HG03439 (cell line): ENCODE data around the gene DUS1L.

Experiments
- ATAC-seq: cut with Tn5 transposase; IDR thresholded peaks from one replicate; pipeline ENCODE4 v1.9.1; 2021; ENCODE audit warnings: mild to moderate bottlenecking, moderate library complexity; ENCODE audit not compliant: unreplicated experiment

The DUS1L gene

GRCh38 chr17:82056729-82057621, 8.6 kb downstream of the DUS1L start:
- ATAC-seq, result no peak

DNA sequence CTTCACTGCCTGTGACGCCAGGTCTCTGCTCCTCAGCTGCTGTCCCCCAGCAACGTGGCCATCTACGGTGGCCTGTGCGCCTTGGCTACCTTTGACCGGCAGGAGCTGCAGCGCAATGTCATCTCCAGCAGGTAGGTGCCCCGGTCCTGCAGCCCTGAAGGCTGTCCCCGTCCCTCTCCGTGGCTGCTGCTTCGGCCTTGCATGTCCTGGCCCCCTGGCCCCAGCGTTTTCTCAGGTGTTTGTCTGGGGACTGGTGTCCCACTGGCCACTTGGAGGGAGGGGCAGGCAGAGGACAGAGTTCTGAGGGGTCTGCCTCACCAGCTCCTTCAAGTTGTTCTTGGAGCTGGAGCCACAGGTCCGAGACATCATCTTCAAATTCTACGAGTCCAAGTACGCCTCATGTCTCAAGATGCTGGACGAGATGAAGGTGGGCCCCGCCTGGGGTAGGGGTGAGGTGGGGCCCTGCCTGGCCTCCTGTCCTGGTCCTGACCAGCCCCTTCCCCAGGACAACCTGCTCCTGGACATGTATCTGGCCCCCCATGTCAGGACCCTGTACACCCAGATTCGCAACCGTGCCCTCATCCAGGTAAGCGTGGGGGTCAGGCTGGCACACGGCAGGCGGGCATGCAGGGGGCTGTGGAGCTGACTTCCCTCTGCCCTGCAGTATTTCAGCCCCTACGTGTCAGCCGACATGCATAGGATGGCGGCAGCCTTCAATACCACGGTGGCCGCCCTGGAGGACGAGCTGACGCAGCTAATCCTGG, 9.5 kb downstream of the DUS1L start:
- ATAC-seq, result no peak

DNA sequence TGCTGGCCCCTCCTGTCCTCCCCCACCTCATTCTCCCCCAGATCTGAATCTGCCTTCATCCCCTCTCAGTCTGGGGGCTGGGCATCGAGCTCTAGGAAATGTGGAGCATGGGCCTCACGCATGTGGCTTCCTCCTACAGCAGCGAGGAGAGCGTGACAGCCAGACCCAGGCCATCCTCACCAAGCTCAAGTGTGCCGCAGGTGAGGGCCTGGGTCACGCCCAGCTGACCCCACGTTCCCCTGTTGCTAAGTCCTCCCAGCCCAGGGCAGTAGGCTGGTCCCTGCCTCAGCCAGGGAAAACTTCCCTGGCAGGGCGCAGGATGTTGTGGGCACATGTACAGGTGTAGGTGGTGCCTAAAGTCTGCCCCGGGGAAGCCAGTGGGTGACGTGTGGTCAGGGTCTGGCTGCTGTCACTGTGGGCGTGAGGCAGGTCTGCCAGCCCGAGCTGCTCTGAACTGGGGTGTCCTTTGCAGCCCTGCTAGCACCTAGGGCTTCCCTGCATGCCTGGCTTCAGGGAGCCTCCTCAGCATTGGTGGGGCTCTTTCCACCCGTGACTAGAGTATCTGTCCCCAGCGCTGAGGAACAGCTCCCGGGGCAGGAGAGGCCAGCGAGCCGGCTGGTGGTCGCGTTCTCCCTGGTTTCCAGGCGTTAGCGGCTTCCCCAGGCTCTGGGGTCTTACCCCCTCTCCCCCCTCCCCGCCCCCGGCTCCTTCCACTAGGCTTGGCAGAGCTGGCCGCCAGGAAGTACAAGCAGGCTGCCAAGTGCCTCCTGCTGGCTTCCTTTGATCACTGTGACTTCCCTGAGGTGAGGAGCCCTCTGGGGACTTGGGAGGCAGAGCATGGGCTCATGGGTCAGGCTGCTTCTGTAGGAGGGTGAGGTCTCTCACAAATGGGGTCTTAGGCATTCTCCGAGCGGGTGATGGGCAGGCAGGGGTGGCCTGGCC, 10.3 kb downstream of the DUS1L start:
- ATAC-seq, result no peak

GRCh38 chr17:82054351-82055022, 11.1 kb downstream of the DUS1L start:
- no peak for ATAC-seq

- no peak for ATAC-seq
Observed at GRCh38 chr17:82053556-82054263, 11.9 kb downstream of the DUS1L start.

GRCh38 chr17:82053130-82053529, 12.5 kb downstream of the DUS1L start:
- ATAC-seq, result no peak

DNA sequence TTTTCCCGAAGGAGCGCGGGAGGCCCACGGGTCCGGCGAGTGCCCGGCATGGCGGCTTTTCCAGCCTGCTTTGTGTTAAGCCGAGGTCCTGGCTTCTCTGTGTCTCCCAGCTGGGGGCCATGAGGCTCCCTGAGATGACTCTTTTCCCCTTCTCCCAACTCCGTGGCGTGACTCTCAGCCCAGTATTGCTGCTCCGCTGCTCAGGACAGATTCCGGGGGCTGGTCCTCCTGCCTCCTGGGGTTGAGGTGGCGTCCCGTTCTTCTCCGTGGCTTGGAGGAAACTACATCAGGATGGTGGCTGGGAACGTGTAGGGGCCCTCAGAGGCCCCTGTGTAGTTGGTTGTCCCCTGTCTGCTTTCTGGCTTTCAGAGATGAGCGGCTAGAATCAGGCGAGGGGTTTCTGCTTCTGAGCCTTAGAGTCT, 13.0 kb downstream of the DUS1L start:
- no peak for ATAC-seq

DNA sequence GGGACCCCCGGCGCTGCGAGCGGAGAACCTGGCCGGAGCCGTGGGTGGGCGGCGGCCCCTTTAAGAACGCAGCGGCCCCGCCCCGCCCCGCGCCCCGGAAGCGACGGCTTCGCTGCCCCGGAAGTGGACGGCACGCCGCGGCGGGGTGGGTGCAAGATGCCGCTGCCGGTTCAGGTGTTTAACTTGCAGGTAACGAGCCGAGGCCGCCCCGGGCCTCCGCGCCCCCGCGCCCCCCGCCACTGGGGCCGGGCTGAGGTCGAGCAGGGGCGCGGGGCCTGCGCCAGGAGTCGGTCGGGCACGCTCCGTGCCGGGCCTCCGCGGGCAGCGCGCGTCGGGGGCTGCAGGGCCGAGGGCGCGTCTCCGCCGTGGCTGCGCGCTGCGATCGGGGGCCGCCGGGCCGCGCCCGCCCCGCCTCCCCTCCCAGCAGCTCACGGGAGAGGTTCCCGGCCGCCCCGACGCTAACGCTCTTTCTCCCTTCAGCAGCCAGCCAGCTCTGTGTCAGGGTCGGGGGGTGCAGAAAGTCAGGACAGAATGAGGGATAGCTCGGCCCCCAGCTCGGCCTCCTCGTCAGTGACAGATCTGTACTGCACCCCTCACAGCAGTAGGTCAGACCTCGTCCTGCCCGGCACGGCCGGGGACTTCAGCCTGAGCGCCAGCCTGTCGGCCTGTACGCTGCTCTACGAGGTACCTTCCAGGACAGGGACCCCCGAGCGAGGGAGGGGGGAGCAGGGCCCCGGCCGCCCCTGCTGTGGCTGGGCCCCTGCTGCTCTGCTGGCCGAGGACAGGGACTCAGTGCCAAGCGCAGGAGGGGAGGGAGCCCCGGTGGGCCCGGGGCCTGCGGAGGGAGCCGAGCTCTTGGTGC, 13.6 kb downstream of the DUS1L start, which contains the start of the genes GPS1 and RFNG:
Gene GPS1, plus strand, starts transcription at position 123 of the 862 bp plus-strand sequence. Its CDS starts 34 bp downstream, at position 157.
Gene RFNG, minus strand, starts transcription at position 36 of the 862 bp plus-strand sequence. CDS start 45 bp downstream, outside the sequence.
- ATAC-seq, result no peak

- no peak for ATAC-seq
Observed at GRCh38 chr17:82050761-82051641, 14.6 kb downstream of the DUS1L start.

- no peak for ATAC-seq
Observed at GRCh38 chr17:82050152-82050760, 15.3 kb downstream of the DUS1L start.

DNA sequence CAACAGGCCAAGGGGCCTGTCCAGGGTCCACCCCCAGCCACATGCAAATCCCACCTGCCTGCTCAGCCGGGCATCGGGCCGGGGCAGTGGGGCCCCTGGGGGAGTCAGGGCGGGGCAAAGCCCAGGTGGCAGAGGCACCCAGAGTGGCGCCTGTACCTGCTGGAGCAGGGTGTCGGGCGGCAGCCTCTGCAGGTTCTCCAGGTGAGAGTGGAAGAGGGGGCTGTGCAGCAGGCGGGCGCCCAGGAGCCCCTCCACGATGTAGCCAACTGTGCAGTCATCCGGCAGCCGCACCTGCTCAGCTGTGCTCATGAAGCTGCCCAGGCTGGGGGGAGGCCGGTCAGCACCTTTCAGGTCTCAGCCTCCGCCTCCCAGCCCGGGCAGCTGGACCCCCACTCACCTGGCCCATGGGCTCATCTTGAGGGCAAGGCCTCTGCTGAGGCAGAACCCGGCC, 16.1 kb downstream of the DUS1L start:
- no peak for ATAC-seq

DNA sequence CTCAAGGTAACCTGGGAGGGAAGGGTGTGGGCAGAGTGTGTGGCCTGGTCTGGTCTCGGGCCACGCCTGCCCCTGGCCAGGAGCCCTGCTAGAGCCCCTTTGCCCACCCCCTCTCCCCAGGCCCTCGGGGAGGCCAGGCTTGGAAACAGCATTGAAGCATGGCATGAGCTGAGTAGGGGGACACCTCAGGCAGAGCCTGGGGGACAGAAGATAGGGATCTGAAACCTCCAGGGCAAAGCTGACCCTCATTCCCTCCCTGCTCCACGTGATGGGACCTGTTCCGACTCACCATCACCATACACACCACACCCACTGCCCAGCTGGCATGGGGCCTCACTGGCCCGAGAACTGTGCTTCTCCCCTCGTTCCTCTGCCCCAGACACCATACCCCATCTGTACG, 16.5 kb downstream of the DUS1L start:
- no peak for ATAC-seq

- no peak for ATAC-seq
Observed at GRCh38 chr17:82048571-82048971, 17.0 kb downstream of the DUS1L start.

- ATAC-seq, result no peak
Observed at GRCh38 chr17:82047914-82048570, 17.6 kb downstream of the DUS1L start.

- no peak for ATAC-seq
Observed at GRCh38 chr17:82047379-82047778, 18.2 kb downstream of the DUS1L start.

DNA sequence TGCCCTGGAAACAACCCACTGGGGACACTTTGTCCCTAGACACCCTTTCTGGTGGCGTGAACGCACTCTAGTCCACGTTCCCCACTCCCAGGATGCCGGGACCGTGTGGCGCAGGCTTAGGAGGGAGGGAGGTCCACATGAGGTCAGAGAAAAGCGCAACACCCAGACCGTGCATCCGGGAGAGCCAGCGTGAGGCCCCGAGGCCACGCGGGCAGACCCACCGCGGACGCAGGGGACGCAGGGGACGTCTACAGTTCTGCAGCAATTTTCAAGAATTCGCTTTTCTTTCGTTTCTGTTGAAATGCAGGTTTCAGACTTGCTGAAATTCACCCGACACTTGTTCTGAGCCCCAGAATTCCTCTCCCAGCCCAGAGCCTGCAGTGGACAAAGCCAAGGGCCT, 18.7 kb downstream of the DUS1L start:
- ATAC-seq, result no peak
